ENCODE data around the gene EFNA2. TPM values are rescaled to one million over a fixed set of nuclear protein-coding genes. Genes with fewer than 3 reads are reported as not detected.
A peak's percentile ranks its signal among the peaks of the same experiment; 100 is the strongest.
"Not testable (repeated sequence)": the region's sequence is repeated elsewhere in the genome, so short reads cannot be mapped to it uniquely, and the experiment has no call there.

EFNA2 gene
- total RNA-seq, 1 donor from 2014 or later: not detected

DNA sequence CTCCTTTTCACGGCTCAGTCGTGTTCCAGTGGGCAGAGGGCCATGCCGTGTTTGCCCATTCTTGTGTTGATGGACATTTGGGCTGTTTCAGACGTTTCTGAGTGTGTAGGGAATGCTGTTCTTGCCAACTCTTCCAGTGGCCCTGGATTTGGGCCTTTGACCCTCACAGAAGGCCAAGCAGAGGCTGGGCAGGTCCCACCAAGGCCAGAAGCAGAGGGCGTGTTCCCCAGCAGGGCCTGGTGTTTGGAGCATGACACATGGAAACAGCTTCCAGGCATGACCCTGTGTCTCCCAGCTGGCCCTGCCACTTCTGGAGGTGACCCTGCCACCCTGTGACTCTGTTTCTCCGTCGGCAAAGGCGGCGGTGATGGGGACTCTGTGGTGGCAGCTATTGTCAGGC is 35.9 kb downstream of the EFNA2 start:
- intact Hi-C loops (cut with DNase I): no loop called here
- DNase-seq (no peak), ATAC-seq (ENCODE audit: poor library complexity) (no peak)

DNA sequence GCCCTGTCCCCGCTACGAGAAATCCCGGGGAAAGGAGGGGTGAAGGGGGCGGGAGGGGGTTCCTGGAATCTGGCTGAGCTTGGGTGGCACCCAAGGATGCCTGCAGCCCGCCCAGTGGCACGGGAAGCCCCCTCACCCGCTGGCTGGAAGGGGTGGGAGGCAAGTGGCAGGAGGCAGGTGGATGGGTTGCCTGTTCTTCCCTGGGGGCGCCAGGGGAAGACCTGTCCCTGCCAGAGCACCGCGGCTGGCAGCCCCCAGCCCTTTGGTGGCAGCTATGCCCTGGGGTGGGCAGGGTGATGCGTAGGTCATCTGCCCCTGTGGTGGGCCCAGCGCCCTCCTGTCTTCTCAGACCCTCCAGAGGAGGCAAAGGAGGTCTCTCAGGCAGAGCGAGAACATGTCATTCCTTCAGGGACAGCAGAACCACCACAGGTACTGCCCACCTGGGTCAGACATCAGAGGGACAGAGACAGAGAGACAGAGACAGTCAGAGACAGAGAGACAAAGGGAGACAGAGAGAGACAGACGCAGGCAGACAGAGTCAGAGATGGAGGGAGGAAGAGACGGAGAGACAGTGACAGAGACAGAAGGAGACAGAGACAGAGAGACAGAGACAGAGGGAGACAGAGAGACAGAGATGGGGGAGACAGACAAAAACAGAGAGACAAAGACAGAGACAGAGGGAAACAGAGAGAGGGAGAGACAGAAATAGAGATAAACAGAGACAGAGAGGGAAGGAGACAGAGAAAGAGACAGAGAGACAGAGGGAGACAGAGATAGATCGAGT is 36.7 kb downstream of the EFNA2 start:
- intact Hi-C loops (cut with DNase I): no loop called here
- ATAC-seq (ENCODE audit: poor library complexity): no peak
- no peak for DNase-seq

DNA sequence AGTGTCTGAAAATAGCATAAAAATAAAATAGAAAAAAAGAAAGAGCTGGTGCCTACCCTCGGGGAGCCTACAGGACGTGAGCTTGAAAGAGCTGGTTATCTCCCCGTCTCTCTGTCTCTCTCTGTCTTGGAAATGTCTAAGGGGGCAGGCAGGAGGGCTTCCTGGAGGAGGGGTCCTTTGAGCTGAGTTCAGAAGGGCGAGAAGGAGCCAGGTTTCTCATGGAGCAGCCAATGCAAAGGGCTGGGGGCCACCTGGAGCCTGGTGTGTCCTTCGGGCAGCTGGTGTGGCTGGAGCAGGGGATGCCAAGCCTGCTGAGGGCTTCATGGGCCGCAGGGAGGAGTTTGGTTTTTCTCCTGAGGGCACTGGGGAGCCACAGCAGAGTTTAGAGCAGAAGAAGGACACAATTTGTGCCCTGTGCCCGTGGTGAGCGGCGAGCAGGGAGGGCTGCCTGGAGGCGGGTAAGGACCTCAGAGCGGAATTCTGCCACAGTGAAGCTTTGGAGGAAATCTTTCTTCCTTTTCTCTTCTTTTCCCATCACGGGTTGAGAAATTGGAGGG is 38.7 kb downstream of the EFNA2 start:
- ATAC-seq (ENCODE audit: poor library complexity): no peak
- DNase-seq: no peak
- intact Hi-C loops (cut with DNase I): no loop called here

GRCh38 chr19:1324806-1325567 is 39.3 kb downstream of the EFNA2 start:
- peak; percentile 84 for ATAC-seq (ENCODE audit: poor library complexity)
- intact Hi-C loops (cut with DNase I): no loop called here
- DNase-seq: peak; percentile 61

GRCh38 chr19:1325568-1326294 is 40.1 kb downstream of the EFNA2 start:
- ATAC-seq (ENCODE audit: poor library complexity): no peak
- intact Hi-C loops (cut with DNase I): no loop called here
- no peak for DNase-seq

DNA sequence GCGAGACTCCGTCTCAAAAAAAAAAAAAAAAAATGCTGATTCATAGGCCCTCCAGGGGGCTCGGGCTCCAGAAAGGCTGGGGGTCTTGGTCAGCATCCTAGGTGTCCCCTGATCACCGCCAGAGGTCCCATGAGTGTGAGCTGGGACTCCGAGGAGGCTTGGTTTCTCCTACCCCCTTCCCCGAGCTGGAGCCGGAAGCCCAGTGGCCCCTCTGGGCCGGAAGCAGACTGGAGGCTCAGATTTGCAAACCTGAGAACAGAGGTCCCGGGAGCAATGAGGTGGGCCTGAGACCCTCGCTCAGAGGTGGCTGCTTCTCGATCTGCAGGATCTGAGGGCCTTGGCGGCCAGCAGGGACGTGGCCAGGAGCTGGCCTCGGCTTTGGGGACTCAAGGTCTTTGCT is 41.5 kb downstream of the EFNA2 start:
- DNase-seq (no peak), ATAC-seq (ENCODE audit: poor library complexity) (no peak)
- intact Hi-C loops (cut with DNase I): no loop called here

- DNase-seq; intact Hi-C loops (cut with DNase I); ATAC-seq (ENCODE audit: poor library complexity): not testable (repeated sequence)
These were observed 46.5 kb downstream of the EFNA2 start for GRCh38 chr19:1332208-1332607.

- no peak for ATAC-seq (ENCODE audit: poor library complexity)
- intact Hi-C loops (cut with DNase I): no loop called here
- DNase-seq: no peak
These were observed 50.5 kb downstream of the EFNA2 start for GRCh38 chr19:1336079-1336684.

GRCh38 chr19:1340681-1341469 is 55.2 kb downstream of the EFNA2 start:
- DNase-seq (no peak), ATAC-seq (ENCODE audit: poor library complexity) (no peak)
- intact Hi-C loops (cut with DNase I): no loop called here

DNA sequence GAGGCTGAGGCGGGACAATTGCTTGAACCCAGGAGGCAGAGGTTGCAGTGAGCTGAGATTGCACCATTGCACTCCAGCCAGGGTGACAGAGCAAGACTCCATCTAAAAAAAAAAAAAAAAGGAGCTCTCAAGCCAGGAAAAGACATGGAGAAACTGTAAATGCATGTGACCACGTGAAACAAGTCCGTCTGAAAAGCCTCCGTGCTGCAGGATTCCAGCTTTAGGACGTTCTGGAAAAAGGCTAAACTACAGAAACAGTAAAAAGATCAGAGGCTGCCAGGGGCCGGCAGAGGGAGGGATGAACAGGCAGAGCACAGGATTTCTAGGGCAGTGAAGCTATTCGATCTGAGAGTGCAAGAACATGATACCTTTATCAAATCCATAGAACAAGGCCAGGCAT is 57.4 kb downstream of the EFNA2 start:
- DNase-seq (no peak), ATAC-seq (ENCODE audit: poor library complexity) (no peak)
- intact Hi-C loops (cut with DNase I): no loop called here

DNA sequence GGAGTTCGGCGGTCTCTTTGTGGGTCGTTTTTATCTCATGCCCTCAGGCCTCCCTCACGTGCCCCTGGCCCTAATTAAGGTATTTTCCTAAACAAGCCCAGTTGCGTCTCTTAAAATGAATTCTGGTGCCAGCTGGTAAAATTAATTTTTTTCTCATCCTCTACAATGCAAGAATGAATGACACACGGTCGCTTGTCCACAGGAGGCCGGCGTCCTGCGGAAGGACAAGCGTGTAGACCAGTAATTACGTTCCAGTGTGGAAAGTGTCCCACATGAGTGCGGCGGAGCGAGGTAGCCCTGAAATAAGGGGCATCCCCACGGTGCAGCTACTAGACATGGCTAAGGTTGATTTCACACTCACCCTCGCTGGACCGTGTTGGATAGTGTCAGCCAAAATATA is 63.5 kb downstream of the EFNA2 start:
- DNase-seq (no peak), ATAC-seq (ENCODE audit: poor library complexity) (no peak)
- intact Hi-C loops (cut with DNase I): no loop called here

GRCh38 chr19:1350867-1351266 is 65.2 kb downstream of the EFNA2 start:
- DNase-seq (no peak), ATAC-seq (ENCODE audit: poor library complexity) (no peak)
- intact Hi-C loops (cut with DNase I): no loop called here

Other genes with a start within 250 kb of the EFNA2 start
- 5.2 TPM for gene ABCA7, start 245.8 kb upstream of the EFNA2 start, total RNA-seq
- 5.1 TPM for gene ARHGAP45, start 218.7 kb upstream of the EFNA2 start, total RNA-seq
- gene POLR2E, start 190.5 kb upstream of the EFNA2 start, total RNA-seq: 146 TPM
- gene GPX4, start 181.9 kb upstream of the EFNA2 start, total RNA-seq: 345 TPM
- gene SBNO2, start 111.6 kb upstream of the EFNA2 start, total RNA-seq: 15.1 TPM
- 54.8 TPM for gene STK11, start 80.1 kb upstream of the EFNA2 start, total RNA-seq
- gene CBARP, start 47.9 kb upstream of the EFNA2 start, total RNA-seq: 1.1 TPM
- 692 TPM for gene ATP5F1D, start 44.1 kb upstream of the EFNA2 start, total RNA-seq
- gene MIDN, start 37.3 kb upstream of the EFNA2 start, total RNA-seq: 54.1 TPM
- 219 TPM for gene CIRBP, start 16.5 kb upstream of the EFNA2 start, total RNA-seq
- gene FAM174C, start 10.3 kb upstream of the EFNA2 start, total RNA-seq: 12.4 TPM
- 461 TPM for gene NDUFS7, start 98.0 kb downstream of the EFNA2 start, total RNA-seq
- 93.5 TPM for gene GAMT, start 115.7 kb downstream of the EFNA2 start, total RNA-seq
- gene DAZAP1, start 121.7 kb downstream of the EFNA2 start, total RNA-seq: 82.9 TPM
- 671 TPM for gene RPS15, start 152.5 kb downstream of the EFNA2 start, total RNA-seq
- gene APC2, start 164.2 kb downstream of the EFNA2 start, total RNA-seq: 0.22 TPM
- 18.3 TPM for gene C19orf25, start 193.3 kb downstream of the EFNA2 start, total RNA-seq
- gene PCSK4, start 204.5 kb downstream of the EFNA2 start, total RNA-seq: 1.4 TPM
- gene REEP6, start 205.3 kb downstream of the EFNA2 start, total RNA-seq: 1.1 TPM
- gene ADAMTSL5, start 227.1 kb downstream of the EFNA2 start, total RNA-seq: 22.5 TPM
- gene PLK5, start 238.2 kb downstream of the EFNA2 start, total RNA-seq: not detected